Tibial artery (tissue), 4 donors: ENCODE measurements around the gene ADGRL3.

ENCODE experiments used
- DNase-seq, 2 donors: peaks; one replicate each; pipeline ENCODE4 v3.0.0-alpha.2; 2019
- H3K27ac ChIP-seq, 2 donors: fragments of 200-600 bp; sonication (generic) in 1 of 2; 1 replicate in 1 of 2; 2 replicates in 1 of 2; pipeline ENCODE4 v1.5.1; 2018 to 2019; ENCODE audit warnings: mild to moderate bottlenecking in 1 of 2
- H3K27me3 ChIP-seq, 2 donors: fragments of 200-600 bp; sonication (generic) in 1 of 2; one replicate each; pipeline versions ENCODE4 v1.5.1 to v1.6.0; 2016 to 2019
- H3K36me3 ChIP-seq, 3 donors: fragments of 200-600 bp; sonication (generic) in 2 of 3; one replicate each; pipeline ENCODE4 v1.5.1; 2016 to 2019; ENCODE audit warnings: mild to moderate bottlenecking in 2 of 3
- H3K4me1 ChIP-seq, 4 donors: fragments of 200-600 bp; sonication (generic) in 2 of 4; 1 replicate in 3 of 4; 2 replicates in 1 of 4; pipeline ENCODE4 v1.5.1; 2016 to 2019
- H3K4me3 ChIP-seq, 2 donors: fragments of 200-600 bp; sonication (generic) in 1 of 2; 1 replicate in 1 of 2; 2 replicates in 1 of 2; pipeline ENCODE4 v1.5.1; 2018 to 2019; ENCODE audit warnings: mild to moderate bottlenecking in 2 of 2
- H3K9me3 ChIP-seq, 3 donors: fragments of 200-600 bp; sonication (generic) in 1 of 3; one replicate each; pipeline ENCODE4 v1.5.1; 2016 to 2019
- CTCF ChIP-seq, 2 experiments: fragments of 200-600 bp in 1 of 2; fragments of 450-650 bp in 1 of 2; IDR thresholded peaks; one replicate each; pipeline ENCODE4 v1.5.1; 2017 to 2019; ENCODE audit warnings: antibody characterized with exemption in 2 of 2, mild to moderate bottlenecking in 1 of 2, moderate library complexity in 1 of 2
- intact Hi-C: fragments of 100-400 bp; cut with DNase I; formaldehyde crosslinking; loops from one replicate; pipeline ENCODE4 v1.15.0; 2023; ENCODE audit warnings: low total_unique reads

The ADGRL3 gene

GRCh38 chr4:61541459-61541858 lies 341.3 kb downstream of the ADGRL3 start:
- no peak for DNase-seq
- TF ChIP-seq CTCF (IDR thresholded peaks at IDR 0.05) = no peak
- H3K27ac ChIP-seq = no peak overlapping the region
- no peaks in the 10 kb centered on the region for H3K4me1 ChIP-seq
- no peaks in the 10 kb centered on the region for H3K36me3 ChIP-seq
- H3K4me3 ChIP-seq = no peak overlapping the region
- intact Hi-C loops = no loop called here
- H3K9me3 ChIP-seq = no peaks in the 10 kb centered on the region
- no peaks in the 10 kb centered on the region for H3K27me3 ChIP-seq

GRCh38 chr4:61543976-61544375 lies 343.9 kb downstream of the ADGRL3 start:
- Histone ChIP-seq H3K27ac (no peak overlapping the region), H3K4me3 (no peak overlapping the region), H3K27me3 (no peaks in the 10 kb centered on the region), H3K4me1 (no peaks in the 10 kb centered on the region), H3K9me3 (no peaks in the 10 kb centered on the region), H3K36me3 (no peaks in the 10 kb centered on the region)
- intact Hi-C loops = no loop called here
- DNase-seq = no peak
- TF ChIP-seq CTCF (IDR thresholded peaks at IDR 0.05) = no peak

- Histone ChIP-seq H3K27me3 (no peaks in the 10 kb centered on the region), H3K4me1 (no peaks in the 10 kb centered on the region), H3K9me3 (no peaks in the 10 kb centered on the region), H3K36me3 (no peaks in the 10 kb centered on the region), H3K4me3 (no peak overlapping the region), H3K27ac (no peak overlapping the region)
- no peak for TF ChIP-seq CTCF (IDR thresholded peaks at IDR 0.05)
- DNase-seq = no peak
- intact Hi-C loops = no loop called here
These were observed 345.9 kb downstream of the ADGRL3 start for GRCh38 chr4:61545902-61546480.

- no peaks in the 10 kb centered on the region for H3K36me3 ChIP-seq
- no peaks in the 10 kb centered on the region for H3K4me1 ChIP-seq
- intact Hi-C loops = no loop called here
- H3K27me3 ChIP-seq = no peaks in the 10 kb centered on the region
- no peak overlapping the region for H3K27ac ChIP-seq
- no peaks in the 10 kb centered on the region for H3K9me3 ChIP-seq
- DNase-seq = no peak
- H3K4me3 ChIP-seq = no peak overlapping the region
- TF ChIP-seq CTCF (IDR thresholded peaks at IDR 0.05) = no peak
These were observed 349.2 kb downstream of the ADGRL3 start for GRCh38 chr4:61549336-61549735.

GRCh38 chr4:61553557-61554125 lies 353.5 kb downstream of the ADGRL3 start:
- intact Hi-C loops = no loop called here

More at GRCh38 chr4:61553557-61554125, 353.5 kb downstream of the ADGRL3 start:
- peaks cover 0 to 17% (median 11%) of the 10 kb centered on the region in 4 donors for H3K4me1 ChIP-seq
- no peaks in the 10 kb centered on the region for H3K9me3 ChIP-seq
- no peaks in the 10 kb centered on the region for H3K36me3 ChIP-seq
- no peak overlapping the region for H3K4me3 ChIP-seq
- TF ChIP-seq CTCF (IDR thresholded peaks at IDR 0.05) = no peak
- H3K27ac ChIP-seq = no peak overlapping the region
- no peak for DNase-seq
- no peaks in the 10 kb centered on the region for H3K27me3 ChIP-seq
